IMR-90 (cell line): ENCODE data around the gene IFI27L2. TPM values are rescaled to one million over a fixed set of nuclear protein-coding genes. Genes with fewer than 3 reads are reported as not detected.

Experiments used
- ATAC-seq: fragments of 200-7000 bp; cut with Tn5 transposase; 2 replicates; pipeline ENCODE4 v1.9.1; 2020; ENCODE audit warnings: low read depth, mild to moderate bottlenecking, moderate library complexity
- BruUV-seq: library from RNA; stranded (reverse); fragments of 400-500 nt; replicated peaks from 2 replicates; lab custom pipeline; 2021; lab: Mats Ljungman, UMichigan
- CTCF ChIA-PET: fragments of 300-600 bp; formaldehyde crosslinking; extraction: SDS; loops from one replicate; lab custom pipeline; 2021; ENCODE audit warnings: antibody characterized with exemption; lab: Yijun Ruan, JAX
- POLR2A ChIA-PET: fragments of 300-600 bp; sonication (Branson Sonifier 250); formaldehyde crosslinking; loops from one replicate; lab custom pipeline; 2022; ENCODE audit warnings: antibody characterized with exemption; ENCODE audit not compliant: unreplicated experiment; lab: Charles Lee
- DNase-seq: peaks from one replicate; pipeline ENCODE4 v3.0.0; 2013
- H2AFZ ChIP-seq: replicated peaks from 2 replicates; pipeline ENCODE3; 2013; ENCODE audit warnings: low read length, mild to moderate bottlenecking; ENCODE audit not compliant: poor library complexity
- H2AK5ac ChIP-seq: 2 replicates; pipeline ENCODE4 v1.6.1; 2013; ENCODE audit warnings: low read depth, low read length, inconsistent platforms
- H2AK9ac ChIP-seq: replicated peaks from 2 replicates; pipeline ENCODE3; 2013; ENCODE audit warnings: mild to moderate bottlenecking, low read depth, low read length, moderate library complexity; ENCODE audit not compliant: poor library complexity
- H2BK120ac ChIP-seq: 2 replicates; pipeline ENCODE4 v1.6.1; 2013; ENCODE audit warnings: low read depth, low read length, inconsistent platforms
- H2BK15ac ChIP-seq: 3 replicates; pipeline ENCODE4 v1.6.1; 2013; ENCODE audit warnings: low read depth, low read length, inconsistent platforms
- H2BK20ac ChIP-seq: 2 replicates; pipeline ENCODE4 v1.6.1; 2013; ENCODE audit warnings: low read depth, mild to moderate bottlenecking, inconsistent platforms, low read length, moderate library complexity
- H2BK5ac ChIP-seq: 2 replicates; pipeline ENCODE4 v1.6.1; 2013; ENCODE audit warnings: mild to moderate bottlenecking, low read depth, low read length, inconsistent platforms; ENCODE audit not compliant: poor library complexity, severe bottlenecking
- H3K14ac ChIP-seq: replicated peaks from 2 replicates; pipeline ENCODE4 v1.6.1; 2013; ENCODE audit warnings: low read depth, low read length, inconsistent platforms
- H3K18ac ChIP-seq: 2 replicates; pipeline ENCODE4 v1.6.1; 2013; ENCODE audit warnings: low read depth, low read length, control low read depth
- H3K23ac ChIP-seq: 2 replicates; pipeline ENCODE4 v1.6.1; 2013; ENCODE audit warnings: low read depth, low read length, inconsistent platforms
- H3K27ac ChIP-seq: 2 replicates; pipeline ENCODE4 v1.5.1; 2013; ENCODE audit warnings: mild to moderate bottlenecking, control low read depth, low read length; ENCODE audit not compliant: insufficient read depth
- H3K27me3 ChIP-seq: 2 replicates; pipeline ENCODE4 v1.6.1; 2013; ENCODE audit warnings: low read length; ENCODE audit not compliant: control insufficient read depth, insufficient read depth
- H3K36me3 ChIP-seq: 2 replicates; pipeline ENCODE4 v1.6.1; 2013; ENCODE audit warnings: low read length, mixed read lengths; ENCODE audit not compliant: control insufficient read depth, insufficient read depth
- H3K4ac ChIP-seq: 2 replicates; pipeline ENCODE4 v1.6.1; 2013; ENCODE audit warnings: low read depth, low read length, inconsistent platforms
- H3K4me1 ChIP-seq: 2 replicates; pipeline ENCODE4 v1.6.1; 2013; ENCODE audit warnings: low read length, mixed read lengths; ENCODE audit not compliant: control insufficient read depth, insufficient read depth
- H3K4me2 ChIP-seq: 2 replicates; pipeline ENCODE4 v1.6.1; 2013; ENCODE audit warnings: low read depth, mild to moderate bottlenecking, control low read depth, low read length, moderate library complexity
- H3K4me3 ChIP-seq: 2 replicates; pipeline ENCODE4 v1.5.1; 2013; ENCODE audit warnings: low read depth, mild to moderate bottlenecking, control low read depth, low read length, moderate library complexity; ENCODE audit not compliant: insufficient read depth
- H3K56ac ChIP-seq: 2 replicates; pipeline ENCODE4 v1.6.1; 2013; ENCODE audit warnings: low read length, inconsistent platforms; ENCODE audit not compliant: insufficient read depth; ENCODE audit errors: extremely low read depth
- H3K79me1 ChIP-seq, 2 experiments: 2 replicates each; pipeline ENCODE4 v1.6.1; 2013; ENCODE audit warnings: low read length in 2 of 2, inconsistent platforms in 1 of 2, low read depth in 1 of 2
- H3K9ac ChIP-seq: 2 replicates; pipeline ENCODE4 v1.6.1; 2013; ENCODE audit warnings: low read depth, low read length, control low read depth
- H3K9me1 ChIP-seq: 2 replicates; pipeline ENCODE4 v1.6.1; 2013; ENCODE audit warnings: low read length, inconsistent platforms; ENCODE audit not compliant: insufficient read depth
- H3K9me3 ChIP-seq: 2 replicates; pipeline ENCODE4 v1.6.1; 2013; ENCODE audit warnings: low read length; ENCODE audit not compliant: control insufficient read depth, insufficient read depth
- H4K20me1 ChIP-seq: 2 replicates; pipeline ENCODE4 v1.6.1; 2013; ENCODE audit warnings: low read length, inconsistent platforms; ENCODE audit not compliant: insufficient read depth
- H4K5ac ChIP-seq: 2 replicates; pipeline ENCODE4 v1.6.1; 2013; ENCODE audit warnings: mild to moderate bottlenecking, low read depth, low read length, control low read depth
- H4K8ac ChIP-seq, 2 experiments: 2 replicates each; pipeline ENCODE4 v1.6.1; 2013; ENCODE audit warnings: low read depth in 2 of 2, low read length in 2 of 2, control low read depth in 1 of 2, inconsistent platforms in 1 of 2
- H4K91ac ChIP-seq: 2 replicates; pipeline ENCODE4 v1.6.1; 2013; ENCODE audit warnings: low read depth, low read length, inconsistent platforms; ENCODE audit not compliant: insufficient read depth
- BHLHE40 ChIP-seq: fragments of 150-350 bp; IDR thresholded peaks from 2 replicates; pipeline ENCODE4 v1.6.1; 2016; ENCODE audit warnings: mild to moderate bottlenecking, low read depth, low read length
- FOS ChIP-seq: fragments of 150-350 bp; IDR thresholded peaks from 2 replicates; pipeline ENCODE4 v1.6.1; 2016; ENCODE audit warnings: low read depth, low read length
- SMC3 ChIP-seq: fragments of 150-350 bp; IDR thresholded peaks from 2 replicates; pipeline ENCODE4 v1.6.1; 2016; ENCODE audit warnings: low read depth, mild to moderate bottlenecking, antibody characterized with exemption, low read length, moderate library complexity
- WGBS, 2 experiments: methylation state at CpG; one replicate each; pipeline versions ENCODE4 v1.1.5 to v1.1.7; 2013; ENCODE audit warnings: missing lambda C conversion rate in 2 of 2; ENCODE audit not compliant: insufficient read length in 1 of 2; ENCODE audit errors: extremely low coverage in 2 of 2; 5-methylcytosine and 5-hydroxymethylcytosine counted together
- dilution Hi-C: fragments of 300-500 bp; cut with HindIII; formaldehyde crosslinking; loops from one replicate; pipeline ENCODE4 v1.14.3; 2018; ENCODE audit warnings: low sequenced_read_pairs; ENCODE audit not compliant: unreplicated experiment
- in situ Hi-C: fragments of 300-500 bp; cut with MboI; formaldehyde crosslinking; loops from 3 replicates; pipeline ENCODE4 v1.14.3; 2019; ENCODE audit warnings: low sequenced_read_pairs, inconsistent platforms, mixed read lengths
- intact Hi-C: fragments of 100-400 bp; cut with micrococcal nuclease; formaldehyde crosslinking; loops from 2 replicates; pipeline ENCODE4 v1.10.0; 2022
- polyA plus RNA-seq, 3 experiments: library from polyadenylated mRNA; depleted of rRNA; stranded (reverse); fragments of >200 nt; gene quantifications; 2 replicates each; pipeline ENCODE4 v1.2.3, GENCODE V29; 2012; ENCODE audit warnings: low replicate concordance in 1 of 3
- total RNA-seq: library from RNA; depleted of rRNA; stranded (reverse); fragments of >200 nt; gene quantifications from 2 replicates; pipeline ENCODE4 v1.2.3, GENCODE V29; 2012
- TF ChIP-seq, protein P1 (sequence below): fragments of 150-350 bp; IDR thresholded peaks from 2 replicates; pipeline ENCODE4 v1.6.1; 2017; ENCODE audit warnings: mild to moderate bottlenecking, antibody characterized with exemption, low read length, low read depth

Gene IFI27L2
- total and polyA plus RNA-seq, 2 of the 4 experiments (the other 2 are of a cell fraction) = 43.0 to 187 TPM

DNA sequence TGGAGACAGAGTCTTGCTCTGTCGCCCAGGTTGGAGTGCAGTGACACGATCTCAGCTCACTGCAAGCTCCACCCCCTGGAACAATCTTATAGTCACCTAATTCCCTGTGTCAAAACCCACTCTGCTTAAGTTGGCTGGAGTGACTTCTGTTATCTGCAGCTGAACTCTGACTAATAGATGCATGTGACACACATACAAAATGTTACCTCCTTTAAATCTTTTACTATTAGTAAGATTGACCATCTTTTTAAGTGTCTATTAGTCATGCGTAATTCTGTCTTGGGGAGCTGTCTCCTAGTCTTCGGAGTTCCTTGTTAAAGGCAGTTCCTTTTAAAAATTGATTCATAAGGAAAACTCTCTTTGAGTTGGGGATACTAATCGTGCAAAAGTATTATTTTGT lies 40.9 kb downstream of the IFI27L2 start:
- H3K4me2 ChIP-seq = peak overlapping the region; percentile 35; the same call in 1 of the 2 replicates
- dilution Hi-C loops (no loop called here), intact Hi-C loops (no loop called here), in situ Hi-C loops (no loop called here)
- H3K23ac ChIP-seq = 0 out of 2 replicates have a peak overlapping the region, but pooled peaks have one; percentile 0
- H3K4me1 ChIP-seq = no peaks in the 10 kb centered on the region; the same call in 1 of the 2 replicates
- WGBS, 2 experiments = no CpG with 5 or more reads among the region's 5 CpGs
- H2BK15ac ChIP-seq = no peak overlapping the region
- no peak overlapping the region for H3K56ac ChIP-seq
- ChIA-PET POLR2A (interaction anchor here (0.6 kb wide), 1 partner anchor 72 kb away, joined by 9 read pairs; no protein-coding TSS in a partner anchor), CTCF (interaction anchor here (0.6 kb wide), 1 partner anchor 1574 kb away, joined by 3 read pairs; no protein-coding TSS in a partner anchor)
- H2BK120ac ChIP-seq = no peak overlapping the region
- H4K8ac ChIP-seq = no peak overlapping the region
- H2AK5ac ChIP-seq = no peak overlapping the region
- H2BK20ac ChIP-seq = no peak overlapping the region
- H3K36me3 ChIP-seq = no peaks in the 10 kb centered on the region
- no peak overlapping the region for H3K4ac ChIP-seq
- H3K4me3 ChIP-seq = no peak overlapping the region
- peaks cover 0 to 24% of the 10 kb centered on the region in 2 experiments; a peak in 2 of 4 replicates for H3K79me1 ChIP-seq
- peak; percentile 61 for ATAC-seq
- H3K27me3 ChIP-seq = no peaks in the 10 kb centered on the region
- H3K9me3 ChIP-seq = no peaks in the 10 kb centered on the region
- H3K27ac ChIP-seq = no peak overlapping the region
- 0 out of 2 replicates have a peak, but pooled peaks have one; percentile 28 for TF ChIP-seq FOS
- TF ChIP-seq SMC3 = no peak
- TF ChIP-seq BHLHE40 = 0 out of 2 replicates have a peak, but pooled peaks have one; percentile 31
- TF ChIP-seq, protein P1, sequence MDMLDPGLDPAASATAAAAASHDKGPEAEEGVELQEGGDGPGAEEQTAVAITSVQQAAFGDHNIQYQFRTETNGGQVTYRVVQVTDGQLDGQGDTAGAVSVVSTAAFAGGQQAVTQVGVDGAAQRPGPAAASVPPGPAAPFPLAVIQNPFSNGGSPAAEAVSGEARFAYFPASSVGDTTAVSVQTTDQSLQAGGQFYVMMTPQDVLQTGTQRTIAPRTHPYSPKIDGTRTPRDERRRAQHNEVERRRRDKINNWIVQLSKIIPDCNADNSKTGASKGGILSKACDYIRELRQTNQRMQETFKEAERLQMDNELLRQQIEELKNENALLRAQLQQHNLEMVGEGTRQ = no peak
- H2AFZ ChIP-seq = no peak overlapping the region
- H4K91ac ChIP-seq = no peak overlapping the region
- no peak overlapping the region for H3K14ac ChIP-seq
- H3K9me1 ChIP-seq = peaks cover 6% of the 10 kb centered on the region; the same call in 1 of the 2 replicates
- no peak overlapping the region for H4K5ac ChIP-seq
- H4K20me1 ChIP-seq = no peaks in the 10 kb centered on the region
- DNase-seq = peak; percentile 65
- H2AK9ac ChIP-seq = no peak overlapping the region
- no peak overlapping the region for H2BK5ac ChIP-seq
- H3K18ac ChIP-seq = no peak overlapping the region
- H3K9ac ChIP-seq = no peak overlapping the region
- BruUV-seq = no TSS peak
